GM18498 (cell line): ENCODE data around the gene PARD3.
"Not testable (repeated sequence)": the region's sequence is repeated elsewhere in the genome, so short reads cannot be mapped to it uniquely, and the experiment has no call there.

Experiments
- ATAC-seq: cut with Tn5 transposase; IDR thresholded peaks from one replicate; pipeline ENCODE4 v1.9.1; 2021; ENCODE audit warnings: mild to moderate bottlenecking, moderate library complexity; ENCODE audit not compliant: unreplicated experiment

PARD3 gene

DNA sequence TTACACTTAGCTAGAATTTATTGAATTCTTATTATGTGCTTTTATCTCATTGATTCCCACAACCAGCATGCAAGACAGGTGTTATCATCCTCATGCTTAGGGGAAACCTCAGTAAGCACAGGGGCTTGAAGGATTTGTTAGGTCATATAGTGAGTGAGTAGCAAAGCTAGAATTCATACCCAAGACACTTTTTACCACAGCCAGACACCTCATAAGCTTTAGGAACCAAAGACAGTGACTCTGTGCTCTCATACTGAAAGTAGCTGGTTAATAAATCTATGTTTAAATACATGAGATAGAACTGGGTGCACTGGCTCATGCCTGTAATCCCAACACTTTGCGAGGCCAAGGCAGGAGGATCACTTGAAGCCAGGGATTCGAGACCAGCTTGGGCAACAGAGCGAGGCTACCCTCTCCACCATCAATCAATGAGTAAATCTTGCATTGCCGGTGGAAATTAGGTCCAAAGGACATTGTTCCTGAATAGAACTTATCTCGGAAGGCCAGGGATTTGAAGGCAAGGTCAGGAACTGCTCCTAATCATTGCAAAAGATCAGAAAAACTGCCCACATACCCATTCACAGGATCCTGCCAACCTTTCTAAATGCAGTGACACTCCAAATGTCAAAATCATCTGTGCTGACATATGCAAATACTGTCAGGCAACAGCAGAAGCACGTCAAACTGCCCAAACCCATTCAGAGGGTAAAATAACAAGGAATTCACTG, 523.5 kb downstream of the PARD3 start:
- ATAC-seq = no peak

- ATAC-seq = no peak
Measured at GRCh38 chr10:34290412-34291081, 524.5 kb downstream of the PARD3 start.

DNA sequence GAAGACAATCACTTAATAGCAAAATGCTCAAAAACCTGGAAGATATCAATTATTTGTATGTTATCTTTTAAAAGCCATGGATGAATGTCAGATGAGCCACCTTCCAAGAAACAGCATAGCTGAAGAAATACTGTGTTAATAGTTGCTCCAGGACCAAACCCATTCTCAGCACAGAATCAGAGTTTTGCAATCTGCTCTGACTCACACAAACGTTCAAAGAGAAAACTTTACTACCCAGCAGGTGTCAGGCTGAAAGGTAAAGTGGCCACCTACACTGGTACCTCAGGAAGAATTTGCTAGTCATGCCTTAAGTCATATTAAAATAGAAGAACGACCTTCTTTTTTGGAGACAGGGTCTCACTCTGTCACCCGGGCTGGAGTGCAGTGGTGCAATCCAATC, 526.5 kb downstream of the PARD3 start:
- no peak for ATAC-seq

DNA sequence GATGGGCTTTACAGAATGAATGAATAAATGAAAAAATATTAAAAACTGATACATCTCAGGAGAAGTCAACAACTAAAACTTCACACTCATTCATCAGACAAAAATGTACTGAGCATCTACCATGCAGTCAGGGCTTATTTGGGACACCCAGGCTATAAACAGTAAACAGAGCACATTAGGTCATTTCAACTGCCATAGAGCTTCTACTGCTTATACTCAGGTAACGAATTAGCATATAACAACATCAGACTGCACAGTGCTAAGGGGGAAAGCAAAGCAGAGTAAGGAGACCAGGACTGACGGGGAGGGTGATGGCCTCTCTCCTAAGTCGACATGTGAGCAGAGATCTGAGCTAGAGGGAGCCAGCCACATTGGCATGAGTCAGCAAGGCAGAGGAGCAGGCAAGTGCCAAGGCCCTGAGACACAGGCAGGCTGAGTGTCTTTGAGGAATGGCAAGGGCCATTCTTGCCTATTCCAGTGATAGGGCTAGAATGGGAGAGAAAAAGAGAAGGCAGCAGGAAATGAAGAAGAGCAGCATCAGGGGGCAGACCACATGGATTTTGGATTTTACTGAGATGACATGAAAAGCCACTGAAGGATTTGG, 528.9 kb downstream of the PARD3 start:
- no peak for ATAC-seq

DNA sequence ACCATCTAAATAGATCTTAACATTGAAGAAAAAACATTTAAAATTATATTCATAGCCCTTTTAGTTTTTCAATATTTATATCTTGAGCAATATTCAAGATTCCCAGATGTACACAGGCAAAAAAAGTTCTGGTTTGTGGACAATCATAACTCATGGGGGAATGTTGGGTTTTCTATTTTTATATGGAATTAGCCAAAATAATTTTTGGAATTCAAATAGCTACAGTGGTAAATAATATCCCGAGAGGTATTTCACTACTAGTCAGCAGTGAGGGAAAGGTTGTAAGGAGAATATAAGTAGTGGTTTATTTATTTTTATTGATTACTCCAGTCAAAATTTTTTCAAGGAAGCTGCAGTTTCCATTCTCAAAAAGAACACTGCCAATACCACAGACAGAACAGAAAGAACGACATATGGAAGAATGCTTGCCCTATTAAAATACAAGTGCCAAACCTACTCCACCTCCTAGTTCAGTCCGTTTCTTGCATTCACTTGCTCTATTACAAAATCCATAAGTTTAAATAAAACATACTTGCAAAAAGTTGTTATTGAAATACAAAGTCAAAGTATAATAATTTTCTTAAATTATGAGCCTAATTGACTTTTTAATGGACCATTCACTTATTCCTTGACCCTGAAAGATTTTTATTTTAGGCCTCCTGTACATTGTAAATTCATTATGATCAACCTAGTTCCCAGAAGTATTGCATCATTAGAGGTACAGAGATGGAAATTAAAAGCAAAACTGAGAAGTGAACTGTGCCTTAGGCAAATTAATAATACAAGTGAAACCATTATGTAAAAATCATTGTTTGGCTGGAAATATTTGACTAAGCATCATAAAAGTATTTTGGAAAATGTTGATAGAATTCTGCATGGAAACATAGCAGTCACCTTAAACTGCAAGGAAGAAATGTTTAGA, 533.2 kb downstream of the PARD3 start:
- no peak for ATAC-seq

DNA sequence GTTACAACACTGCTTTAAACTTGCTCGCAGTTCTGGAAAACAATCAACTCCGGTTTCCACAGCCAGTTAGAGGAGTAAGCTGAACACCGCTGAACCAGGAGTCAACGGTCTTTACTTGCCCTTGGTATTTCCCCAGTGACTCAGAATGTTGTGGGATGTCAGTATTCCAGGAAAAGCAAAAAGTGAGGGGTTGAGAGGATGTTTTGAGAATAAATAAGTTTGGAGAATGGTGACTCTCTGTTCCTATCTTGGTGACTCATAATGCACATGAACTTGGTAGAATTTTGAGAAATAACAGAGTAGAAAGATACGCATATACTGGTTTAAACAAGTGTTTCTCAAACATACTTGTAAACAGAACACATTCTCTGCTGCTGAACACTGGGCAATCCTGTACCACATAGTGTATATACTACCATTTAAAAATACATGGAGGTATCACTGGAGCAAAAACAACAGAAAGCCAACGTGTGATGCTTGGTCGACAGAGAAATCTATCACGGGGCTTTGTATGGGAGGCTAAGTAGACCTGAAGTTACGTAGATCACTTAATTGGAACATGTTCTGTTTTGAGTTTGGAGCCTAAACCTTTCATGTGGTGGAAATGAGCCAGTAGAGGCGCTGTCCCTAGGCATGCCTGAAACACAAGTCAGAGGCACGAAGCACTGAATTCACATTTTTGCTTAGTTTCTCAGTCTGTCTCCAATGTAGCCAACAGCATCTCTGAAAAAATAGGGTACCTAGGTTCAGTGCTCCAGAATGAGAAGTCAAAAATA, 534.3 kb downstream of the PARD3 start:
- no peak for ATAC-seq

GRCh38 chr10:34275626-34276130, 539.4 kb downstream of the PARD3 start:
- no peak for ATAC-seq

DNA sequence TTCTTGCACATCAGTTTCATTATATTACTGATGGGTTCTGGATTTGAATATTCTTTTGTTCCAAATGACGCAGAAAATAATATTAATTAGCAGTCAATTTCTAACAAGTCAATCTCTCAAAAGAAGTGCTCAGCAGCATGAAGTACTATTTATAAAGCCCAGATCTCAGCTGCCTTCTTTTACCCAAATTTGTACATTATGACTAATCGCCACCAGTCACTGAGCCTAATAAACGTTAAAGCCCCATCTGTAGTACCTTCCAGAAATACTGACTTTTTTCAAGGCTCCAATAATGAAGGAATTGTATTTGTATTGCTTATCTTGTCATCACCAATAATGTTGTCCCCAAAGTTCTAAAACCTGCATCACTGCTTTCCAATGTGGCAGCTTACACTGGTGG, 540.2 kb downstream of the PARD3 start:
- no peak for ATAC-seq

DNA sequence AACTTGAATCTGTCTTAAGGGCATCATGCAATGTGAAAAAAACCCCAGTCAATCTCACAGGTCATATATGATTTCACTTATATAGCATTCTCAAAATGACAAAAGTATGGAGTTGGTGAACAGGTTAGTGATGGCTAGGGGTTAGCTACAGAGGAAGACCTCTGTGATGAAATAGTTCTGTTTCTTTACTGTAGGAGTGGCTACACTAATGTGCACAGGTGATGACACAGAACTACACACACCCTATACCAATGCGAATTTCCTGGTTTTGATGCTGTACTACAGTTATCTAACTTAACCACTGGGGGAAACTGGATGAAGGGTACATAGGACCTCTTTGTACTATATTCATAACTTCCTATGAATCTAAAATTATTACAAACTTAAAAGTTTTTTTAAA, 541.8 kb downstream of the PARD3 start:
- ATAC-seq = no peak

DNA sequence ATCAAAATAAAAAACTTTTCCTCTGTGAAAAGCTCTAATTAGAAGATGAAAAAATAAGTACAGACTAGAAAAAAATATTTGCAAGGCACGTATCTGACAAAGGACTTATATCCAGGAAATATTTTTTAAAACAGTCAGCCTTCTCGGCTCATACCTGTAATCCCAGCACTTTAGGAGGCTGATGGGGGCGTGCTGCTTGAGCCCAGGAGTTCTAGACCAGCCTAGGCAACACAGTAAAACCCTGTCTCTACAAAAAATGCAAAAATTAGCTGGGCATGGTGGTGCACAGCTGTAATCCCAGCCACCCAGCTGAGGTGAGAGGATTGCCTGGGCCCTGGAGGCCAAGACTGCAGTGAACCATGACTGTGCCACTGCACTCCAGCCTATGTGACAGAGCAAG, 542.8 kb downstream of the PARD3 start:
- no peak for ATAC-seq

DNA sequence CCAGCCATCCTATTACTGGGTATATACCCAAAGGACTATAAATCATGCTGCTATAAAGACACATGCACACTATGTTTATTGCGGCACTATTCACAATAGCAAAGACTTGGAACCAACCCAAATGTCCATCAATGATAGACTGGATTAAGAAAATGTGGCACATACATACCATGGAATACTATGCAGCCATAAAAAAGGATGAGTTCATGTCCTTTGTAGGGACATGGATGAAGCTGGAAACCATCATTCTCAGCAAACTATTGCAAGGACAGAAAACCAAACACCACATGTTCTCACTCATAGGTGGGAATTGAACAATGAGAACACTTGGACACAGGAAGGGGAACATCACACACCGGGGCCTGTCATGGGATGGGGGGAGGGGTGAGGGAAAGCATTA, 546.7 kb downstream of the PARD3 start:
- ATAC-seq = not testable (repeated sequence)

GRCh38 chr10:34262985-34263384, 552.1 kb downstream of the PARD3 start:
- no peak for ATAC-seq

DNA sequence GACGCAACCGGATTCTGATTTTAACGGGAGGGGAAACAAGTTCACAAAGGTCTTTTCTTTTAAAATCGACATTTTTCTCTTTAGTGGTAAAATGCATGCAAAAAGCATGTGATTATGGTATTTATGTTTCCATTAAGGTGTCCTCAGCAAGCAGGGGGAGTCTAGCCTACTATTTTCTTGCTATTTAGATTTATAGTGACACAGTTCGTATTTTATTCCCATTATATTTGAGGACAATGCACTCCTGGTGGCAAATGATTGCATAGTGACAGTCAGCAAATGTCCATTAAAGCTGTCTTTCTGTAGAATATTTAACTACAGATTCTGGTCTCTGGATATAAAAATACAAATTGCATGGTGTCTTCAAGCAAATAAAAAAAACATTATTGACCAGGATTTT, 554.2 kb downstream of the PARD3 start:
- no peak for ATAC-seq

DNA sequence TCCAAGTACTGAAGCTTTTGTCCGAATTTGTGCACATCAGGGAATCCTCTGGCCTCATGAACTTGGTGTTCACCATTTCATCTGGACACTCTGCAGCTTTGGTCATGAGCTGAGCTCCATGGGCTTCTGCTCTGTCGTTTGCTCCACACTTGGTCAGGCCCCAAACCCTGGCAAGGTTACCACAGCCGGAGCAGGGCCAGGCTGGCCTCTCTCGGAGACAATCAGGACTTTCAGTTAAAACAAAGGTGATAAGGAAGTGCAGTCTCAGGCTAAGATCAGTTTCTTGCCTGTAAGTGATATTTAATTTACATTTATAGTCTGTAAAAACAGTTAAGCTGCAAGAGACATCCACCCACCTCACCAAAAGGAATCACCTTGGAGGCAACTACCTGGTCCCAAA, 558.9 kb downstream of the PARD3 start:
- no peak for ATAC-seq

DNA sequence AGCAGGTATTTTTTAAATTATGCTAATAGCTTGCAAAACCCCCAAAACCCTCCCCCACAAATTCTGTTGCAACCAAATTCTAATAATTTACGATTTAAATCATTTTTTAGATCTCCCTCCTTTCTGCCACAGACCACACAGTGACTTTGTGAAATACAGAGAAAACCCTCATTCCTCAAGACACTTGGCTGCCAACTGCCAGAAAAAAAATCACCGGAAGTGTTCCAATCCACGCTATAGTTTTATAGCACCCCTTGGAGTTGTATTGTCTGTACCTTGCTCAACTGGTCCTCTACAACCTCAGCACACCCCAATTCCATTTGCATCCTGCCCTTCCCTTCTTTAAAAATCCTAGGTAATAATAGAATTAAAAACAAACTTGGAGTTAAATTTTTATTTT, 560.1 kb downstream of the PARD3 start:
- ATAC-seq = no peak

- ATAC-seq = no peak
Measured at GRCh38 chr10:34254596-34254995, 560.5 kb downstream of the PARD3 start.

GRCh38 chr10:34252111-34252510, 563.0 kb downstream of the PARD3 start:
- ATAC-seq = no peak

DNA sequence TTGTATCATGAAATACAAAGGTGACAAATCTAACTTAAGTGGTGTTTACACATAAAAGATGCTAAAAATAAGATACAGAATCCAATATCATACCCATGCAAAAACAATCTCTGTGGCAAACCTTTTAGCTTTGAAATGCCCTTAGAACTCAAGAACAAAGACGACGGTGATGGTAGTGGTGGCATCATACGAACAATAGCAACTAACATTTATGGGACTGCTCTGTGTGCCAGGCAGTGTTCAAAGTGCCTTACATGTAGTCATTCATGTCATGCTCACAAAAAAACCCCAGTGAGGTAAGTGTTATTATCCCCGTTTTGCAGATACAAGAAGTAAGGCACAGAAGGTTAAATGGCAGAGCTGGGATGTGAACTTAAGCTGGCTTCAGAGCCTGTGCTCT, 563.9 kb downstream of the PARD3 start:
- no peak for ATAC-seq

DNA sequence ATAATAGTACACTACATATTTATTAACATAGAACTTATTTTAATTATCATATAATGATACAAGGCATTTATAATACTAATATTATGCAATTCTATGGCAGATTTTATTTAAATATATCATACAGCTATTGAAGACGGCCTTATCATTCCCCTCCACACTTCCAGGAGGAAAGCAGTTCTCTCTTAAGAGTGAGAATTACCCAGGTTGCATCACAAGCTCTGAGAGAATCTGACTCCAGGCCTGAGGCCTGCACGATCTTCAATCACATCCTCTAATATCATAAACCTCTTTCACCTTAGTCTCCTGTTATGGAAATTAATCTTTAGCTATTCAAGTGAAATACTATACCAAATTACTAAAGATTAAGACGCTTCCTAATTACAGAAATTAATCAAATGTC, 564.4 kb downstream of the PARD3 start:
- no peak for ATAC-seq

GRCh38 chr10:34249634-34250033, 565.5 kb downstream of the PARD3 start:
- no peak for ATAC-seq
